H9 (cell line): ENCODE measurements around the gene SGTB. TPM values are rescaled to one million over a fixed set of nuclear protein-coding genes. Genes with fewer than 3 reads are reported as not detected.

ENCODE experiments used
- DNase-seq: peaks from one replicate; pipeline ENCODE4 v3.0.0-alpha.2; 2017
- H2AFZ ChIP-seq: one replicate; pipeline ENCODE4 v1.6.1; 2013; ENCODE audit warnings: mild to moderate bottlenecking, low read length, control low read depth, moderate library complexity
- H2AK5ac ChIP-seq: 2 replicates; pipeline ENCODE4 v1.6.1; 2013; ENCODE audit warnings: low read length, control low read depth, mixed read lengths; ENCODE audit not compliant: insufficient read length
- H2BK120ac ChIP-seq: one replicate; pipeline ENCODE4 v1.6.1; 2013; ENCODE audit warnings: low read depth, mild to moderate bottlenecking, low read length, control low read depth, inconsistent platforms; ENCODE audit not compliant: poor library complexity, severe bottlenecking
- H2BK12ac ChIP-seq: 2 replicates; pipeline ENCODE4 v1.6.1; 2013; ENCODE audit warnings: low read length, control low read depth, mixed read lengths, low read depth; ENCODE audit not compliant: insufficient read length
- H2BK15ac ChIP-seq: 2 replicates; pipeline ENCODE4 v1.6.1; 2013; ENCODE audit warnings: low read depth, low read length, control low read depth
- H2BK20ac ChIP-seq: one replicate; pipeline ENCODE4 v1.6.1; 2013; ENCODE audit warnings: low read depth, mild to moderate bottlenecking, low read length, control low read depth, inconsistent platforms; ENCODE audit not compliant: poor library complexity, severe bottlenecking
- H2BK5ac ChIP-seq: 2 replicates; pipeline ENCODE4 v1.6.1; 2013; ENCODE audit warnings: low read length, control low read depth, mixed read lengths; ENCODE audit not compliant: insufficient read length
- H3K14ac ChIP-seq: 2 replicates; pipeline ENCODE4 v1.6.1; 2013; ENCODE audit warnings: low read length, control low read depth; ENCODE audit not compliant: insufficient read depth
- H3K18ac ChIP-seq: 2 replicates; pipeline ENCODE4 v1.6.1; 2013; ENCODE audit warnings: low read depth, mild to moderate bottlenecking, mixed read lengths, low read length, control low read depth; ENCODE audit not compliant: insufficient read length
- H3K23ac ChIP-seq: 2 replicates; pipeline ENCODE4 v1.6.1; 2013; ENCODE audit warnings: low read length, control low read depth, mixed read lengths, low read depth; ENCODE audit not compliant: insufficient read length
- H3K23me2 ChIP-seq: 2 replicates; pipeline ENCODE4 v1.6.1; 2013; ENCODE audit warnings: low read depth, mild to moderate bottlenecking, mixed read lengths, low read length, control low read depth; ENCODE audit not compliant: insufficient read length, poor library complexity, severe bottlenecking
- H3K27ac ChIP-seq: 2 replicates; pipeline ENCODE4 v1.5.1; 2013; ENCODE audit warnings: low read length, control low read depth, mixed read lengths, low read depth; ENCODE audit not compliant: insufficient read length
- H3K27me3 ChIP-seq: 2 replicates; pipeline ENCODE4 v1.6.1; 2013; ENCODE audit warnings: low read length, control low read depth, inconsistent platforms; ENCODE audit not compliant: insufficient read depth
- H3K4ac ChIP-seq: 2 replicates; pipeline ENCODE4 v1.6.1; 2013; ENCODE audit warnings: low read depth, mild to moderate bottlenecking, control low read depth, inconsistent platforms, low read length, moderate library complexity
- H3K4me1 ChIP-seq: 2 replicates; pipeline ENCODE4 v1.6.1; 2013; ENCODE audit warnings: low read length, control low read depth, inconsistent platforms; ENCODE audit not compliant: insufficient read depth
- H3K4me2 ChIP-seq: 2 replicates; pipeline ENCODE4 v1.6.1; 2013; ENCODE audit warnings: low read length, control low read depth, mixed read lengths; ENCODE audit not compliant: insufficient read length, insufficient read depth
- H3K56ac ChIP-seq: 2 replicates; pipeline ENCODE4 v1.6.1; 2013; ENCODE audit warnings: low read depth, mild to moderate bottlenecking, mixed read lengths, low read length, control low read depth; ENCODE audit not compliant: insufficient read length
- H3K79me1 ChIP-seq: 2 replicates; pipeline ENCODE4 v1.6.1; 2013; ENCODE audit warnings: low read depth, mild to moderate bottlenecking, moderate library complexity, low read length, control low read depth, inconsistent platforms; ENCODE audit not compliant: insufficient read depth, poor library complexity, severe bottlenecking
- H3K79me2 ChIP-seq: 2 replicates; pipeline ENCODE4 v1.6.1; 2013; ENCODE audit warnings: low read length, control low read depth, inconsistent platforms; ENCODE audit not compliant: insufficient read depth
- H3K9ac ChIP-seq: 2 replicates; pipeline ENCODE4 v1.6.1; 2013; ENCODE audit warnings: low read length, control low read depth, mixed read lengths; ENCODE audit not compliant: insufficient read length; ENCODE audit errors: extremely low read depth
- H3K9me3 ChIP-seq: one replicate; pipeline ENCODE4 v1.6.1; 2013; ENCODE audit warnings: low read depth, low read length, inconsistent platforms; ENCODE audit not compliant: control insufficient read depth
- H3T11ph ChIP-seq: one replicate; pipeline ENCODE4 v1.6.1; 2013; ENCODE audit warnings: mild to moderate bottlenecking, low read length, control low read depth, inconsistent platforms
- H4K20me1 ChIP-seq: one replicate; pipeline ENCODE4 v1.6.1; 2013; ENCODE audit not compliant: control insufficient read depth, insufficient read length, insufficient read depth
- H4K5ac ChIP-seq: 2 replicates; pipeline ENCODE4 v1.6.1; 2013; ENCODE audit warnings: low read depth, mild to moderate bottlenecking, mixed read lengths, low read length, control low read depth; ENCODE audit not compliant: insufficient read length
- H4K8ac ChIP-seq: replicated peaks from 2 replicates; pipeline ENCODE4 v1.6.1; 2013; ENCODE audit warnings: low read length, control low read depth, mixed read lengths, low read depth; ENCODE audit not compliant: insufficient read length
- H4K91ac ChIP-seq: 2 replicates; pipeline ENCODE4 v1.6.1; 2013; ENCODE audit warnings: low read depth, mild to moderate bottlenecking, moderate library complexity, mixed read lengths, low read length, control low read depth; ENCODE audit not compliant: insufficient read length
- H3K27ac Mint-ChIP-seq, 3 experiments: 2 replicates in 2 of 3; 3 replicates in 1 of 3; pipeline ENCODE4 v1.8.0; 2020 to 2021; ENCODE audit warnings: mixed read lengths in 3 of 3, mild to moderate bottlenecking in 1 of 3, moderate library complexity in 1 of 3
- H3K27me3 Mint-ChIP-seq: 2 replicates; pipeline ENCODE4 v1.8.0; 2021; ENCODE audit warnings: low read depth, mild to moderate bottlenecking, moderate library complexity, mixed read lengths
- H3K36me3 Mint-ChIP-seq, 3 experiments: 2 replicates in 2 of 3; 3 replicates in 1 of 3; pipeline ENCODE4 v1.8.0; 2020 to 2021; ENCODE audit warnings: low read depth in 3 of 3, mixed read lengths in 3 of 3; ENCODE audit not compliant: insufficient read depth in 1 of 3
- H3K4me1 Mint-ChIP-seq, 2 experiments: 2 replicates each; pipeline ENCODE4 v1.8.0; 2020; ENCODE audit warnings: mixed read lengths in 2 of 2
- H3K4me3 Mint-ChIP-seq, 2 experiments: 2 replicates in 1 of 2; 3 replicates in 1 of 2; pipeline ENCODE4 v1.8.0; 2020 to 2021; ENCODE audit warnings: mild to moderate bottlenecking in 2 of 2, mixed read lengths in 2 of 2, moderate library complexity in 1 of 2
- H3K9me3 Mint-ChIP-seq, 2 experiments: 2 replicates in 1 of 2; 3 replicates in 1 of 2; pipeline ENCODE4 v1.8.0; 2020; ENCODE audit warnings: mild to moderate bottlenecking in 2 of 2, mixed read lengths in 2 of 2, moderate library complexity in 1 of 2
- CTCF ChIP-seq: fragments of 200-600 bp; sonication (generic); conservative IDR thresholded peaks from 3 replicates; pipeline ENCODE4 v1.8.0; 2021; ENCODE audit warnings: antibody characterized with exemption, mild to moderate bottlenecking
- WGBS: extraction: QIAGEN DNeasy Blood & Tissue Kit; methylation state at CpG from one replicate; pipeline ENCODE4 v1.1.7; 2013; ENCODE audit warnings: missing lambda C conversion rate, low lambda C conversion rate, mixed read lengths; ENCODE audit not compliant: insufficient read length; ENCODE audit errors: extremely low coverage; 5-methylcytosine and 5-hydroxymethylcytosine counted together
- total RNA-seq: library from RNA; stranded (reverse); gene quantifications from 2 replicates; pipeline ENCODE4 v1.2.1, GENCODE V29; 2021

The SGTB gene
- total RNA-seq, 1 experiment from 2014 or later, result 18.7 TPM

GRCh38 chr5:65768723-65769346 lies 46.9 kb upstream of the SGTB start:
- Histone ChIP-seq H3K4me2 (no peak overlapping the region), H3T11ph (no peak overlapping the region)
- H3K27ac Mint-ChIP-seq, result peak overlapping the region in 2 of 3 experiments; percentile 1 to 38; a peak in 2 of 7 replicates

More at GRCh38 chr5:65768723-65769346, 46.9 kb upstream of the SGTB start:
- Mint-ChIP-seq H3K4me1 (peaks cover 18% of the 10 kb centered on the region in 2 experiments), H3K27me3 (no peaks in the 10 kb centered on the region), H3K4me3 (no peak overlapping the region), H3K9me3 (peaks cover 0 to 7% of the 10 kb centered on the region in 2 experiments; a peak in 2 of 5 replicates), H3K36me3 (peaks cover 30 to 38% (median 32%) of the 10 kb centered on the region in 3 experiments)
- no peaks in the 10 kb centered on the region for H3K27me3 ChIP-seq
- H2BK20ac ChIP-seq, result no peak overlapping the region
- H3K79me1 ChIP-seq, result no peaks in the 10 kb centered on the region
- H4K20me1 ChIP-seq, result peaks cover 5% of the 10 kb centered on the region
- no peak overlapping the region for H4K91ac ChIP-seq
- WGBS, result no CpG with 5 or more reads among the region's 7 CpGs
- no peak overlapping the region for H4K8ac ChIP-seq
- no peak overlapping the region for H2BK5ac ChIP-seq
- no peak overlapping the region for H3K18ac ChIP-seq
- H3K4ac ChIP-seq, result no peak overlapping the region
- H3K27ac ChIP-seq, result no peak overlapping the region
- H3K14ac ChIP-seq, result no peak overlapping the region
- no peak overlapping the region for H2BK120ac ChIP-seq
- DNase-seq, result no peak
- no peak overlapping the region for H2AFZ ChIP-seq
- no peak overlapping the region for H2AK5ac ChIP-seq
- no peak for TF ChIP-seq CTCF
- no peak overlapping the region for H3K9ac ChIP-seq
- no peak overlapping the region for H2BK15ac ChIP-seq
- no peak overlapping the region for H3K56ac ChIP-seq
- H3K23ac ChIP-seq, result no peak overlapping the region
- H3K4me1 ChIP-seq, result no peaks in the 10 kb centered on the region
- H3K79me2 ChIP-seq, result no peaks in the 10 kb centered on the region; the same call in 1 of the 2 replicates
- no peaks in the 10 kb centered on the region for H3K9me3 ChIP-seq
- no peak overlapping the region for H4K5ac ChIP-seq
- H2BK12ac ChIP-seq, result no peak overlapping the region
- H3K23me2 ChIP-seq, result no peaks in the 10 kb centered on the region
